Mesendoderm (in vitro differentiated cells): ENCODE results near the gene TMEM108.
A peak's percentile ranks its signal among the peaks of the same experiment; 100 is the strongest.

ENCODE experiments used
- DNase-seq: peaks from one replicate; pipeline ENCODE4 v3.0.0; 2013
- H2AK5ac ChIP-seq: 2 replicates; pipeline ENCODE4 v1.6.1; 2013; ENCODE audit warnings: low read length, inconsistent platforms
- H2BK120ac ChIP-seq: 2 replicates; pipeline ENCODE4 v1.6.1; 2013; ENCODE audit warnings: low read depth, mild to moderate bottlenecking, low read length, moderate library complexity, mixed read lengths
- H2BK15ac ChIP-seq: replicated peaks from 2 replicates; pipeline ENCODE4 v1.6.1; 2013; ENCODE audit warnings: low read depth, mild to moderate bottlenecking, moderate library complexity
- H2BK5ac ChIP-seq: 2 replicates; pipeline ENCODE4 v1.6.1; 2013; ENCODE audit warnings: low read length, inconsistent platforms
- H3K18ac ChIP-seq: 2 replicates; pipeline ENCODE4 v1.6.1; 2013; ENCODE audit warnings: mild to moderate bottlenecking, low read length, mixed read lengths
- H3K23ac ChIP-seq: one replicate; pipeline ENCODE4 v1.6.1; 2013; ENCODE audit warnings: low read length
- H3K27ac ChIP-seq: 2 replicates; pipeline ENCODE4 v1.5.1; 2013; ENCODE audit warnings: low read depth, mild to moderate bottlenecking, inconsistent platforms, low read length, moderate library complexity
- H3K27me3 ChIP-seq: 2 replicates; pipeline ENCODE4 v1.6.1; 2013; ENCODE audit warnings: low read length, control low read depth, mild to moderate bottlenecking, inconsistent platforms; ENCODE audit not compliant: insufficient read depth, poor library complexity
- H3K36me3 ChIP-seq: 2 replicates; pipeline ENCODE4 v1.6.1; 2013; ENCODE audit warnings: low read length, inconsistent platforms; ENCODE audit not compliant: control insufficient read depth, insufficient read depth
- H3K4ac ChIP-seq: one replicate; pipeline ENCODE4 v1.6.1; 2013; ENCODE audit warnings: low read depth, mild to moderate bottlenecking, low read length, moderate library complexity
- H3K4me1 ChIP-seq: 2 replicates; pipeline ENCODE4 v1.6.1; 2013; ENCODE audit warnings: low read depth, low read length, inconsistent platforms; ENCODE audit not compliant: control insufficient read depth
- H3K4me2 ChIP-seq: 2 replicates; pipeline ENCODE4 v1.6.1; 2013; ENCODE audit warnings: low read length
- H3K4me3 ChIP-seq: 2 replicates; pipeline ENCODE4 v1.5.1; 2013; ENCODE audit warnings: mild to moderate bottlenecking, low read length
- H3K56ac ChIP-seq: one replicate; pipeline ENCODE4 v1.6.1; 2013; ENCODE audit warnings: low read length
- H3K79me1 ChIP-seq: 2 replicates; pipeline ENCODE4 v1.6.1; 2013; ENCODE audit warnings: low read length, inconsistent platforms
- H3K79me2 ChIP-seq: 2 replicates; pipeline ENCODE4 v1.6.1; 2013; ENCODE audit warnings: mild to moderate bottlenecking, low read length; ENCODE audit not compliant: control insufficient read depth, insufficient read depth
- H3K9ac ChIP-seq: 2 replicates; pipeline ENCODE4 v1.6.1; 2013; ENCODE audit warnings: low read length, inconsistent platforms
- H4K5ac ChIP-seq: one replicate; pipeline ENCODE4 v1.6.1; 2013; ENCODE audit warnings: low read length
- H4K8ac ChIP-seq: one replicate; pipeline ENCODE4 v1.6.1; 2013; ENCODE audit warnings: low read depth, mild to moderate bottlenecking, control low read depth, low read length, moderate library complexity
- WGBS: extraction: QIAGEN DNeasy Blood & Tissue Kit; methylation state at CpG from one replicate; pipeline ENCODE4 v1.1.7; 2013; ENCODE audit warnings: low lambda C conversion rate, missing lambda C conversion rate; ENCODE audit not compliant: insufficient coverage; ENCODE audit errors: extremely low coverage; 5-methylcytosine and 5-hydroxymethylcytosine counted together

TMEM108 gene

DNA sequence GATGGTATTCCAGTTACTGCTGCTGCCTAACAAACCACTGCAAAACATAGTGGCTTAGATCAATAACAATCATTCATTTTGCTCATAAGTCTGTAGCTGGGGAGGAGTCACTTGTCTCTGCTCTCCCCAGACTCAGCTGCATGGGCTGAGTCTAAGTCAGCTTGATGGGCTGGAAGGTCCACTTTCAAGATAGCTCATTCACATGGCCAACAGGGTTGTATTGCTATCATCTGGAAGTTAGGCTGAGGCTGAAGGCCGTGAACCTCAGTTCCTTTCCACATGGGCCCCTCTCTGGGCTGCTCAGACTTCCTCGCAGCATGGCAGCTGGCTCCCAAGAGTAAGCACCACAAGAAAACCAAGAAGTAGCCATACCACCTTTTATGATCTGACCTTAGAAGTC is 333.0 kb downstream of the TMEM108 start:
- no peaks in the 10 kb centered on the region for H3K36me3 ChIP-seq
- no peak overlapping the region for H2BK5ac ChIP-seq
- no peak overlapping the region for H4K8ac ChIP-seq
- no peak overlapping the region for H3K23ac ChIP-seq
- no peaks in the 10 kb centered on the region for H3K27me3 ChIP-seq
- no peak overlapping the region for H3K27ac ChIP-seq
- no peak overlapping the region for H3K9ac ChIP-seq
- no peak overlapping the region for H2AK5ac ChIP-seq
- H3K4me2 ChIP-seq: no peak overlapping the region
- H4K5ac ChIP-seq: no peak overlapping the region
- H3K79me2 ChIP-seq: no peaks in the 10 kb centered on the region
- no peak overlapping the region for H3K4me3 ChIP-seq
- H3K4me1 ChIP-seq: peaks cover 3% of the 10 kb centered on the region
- H2BK120ac ChIP-seq: no peak overlapping the region
- no peak overlapping the region for H3K56ac ChIP-seq
- no peaks in the 10 kb centered on the region for H3K79me1 ChIP-seq
- H2BK15ac ChIP-seq: no peak overlapping the region
- DNase-seq: no peak
- WGBS: no CpG with 5 or more reads among the region's 2 CpGs
- H3K4ac ChIP-seq: no peak overlapping the region
- H3K18ac ChIP-seq: no peak overlapping the region

- no CpG with 5 or more reads among the region's 1 CpG for WGBS
- peak; percentile 48 for DNase-seq
- no peak overlapping the region for H3K27ac ChIP-seq
- no peak overlapping the region for H4K5ac ChIP-seq
- peaks cover 3% of the 10 kb centered on the region for H3K4me1 ChIP-seq
- H3K79me1 ChIP-seq: no peaks in the 10 kb centered on the region
- H2AK5ac ChIP-seq: no peak overlapping the region
- no peaks in the 10 kb centered on the region for H3K27me3 ChIP-seq
- H3K4me2 ChIP-seq: no peak overlapping the region
- H2BK15ac ChIP-seq: no peak overlapping the region
- H3K9ac ChIP-seq: no peak overlapping the region
- no peak overlapping the region for H2BK120ac ChIP-seq
- no peak overlapping the region for H3K56ac ChIP-seq
- H4K8ac ChIP-seq: no peak overlapping the region
- no peaks in the 10 kb centered on the region for H3K36me3 ChIP-seq
- H2BK5ac ChIP-seq: no peak overlapping the region
- no peak overlapping the region for H3K23ac ChIP-seq
- H3K4me3 ChIP-seq: no peak overlapping the region
- H3K18ac ChIP-seq: no peak overlapping the region
- no peak overlapping the region for H3K4ac ChIP-seq
- no peaks in the 10 kb centered on the region for H3K79me2 ChIP-seq
Observed at GRCh38 chr3:133371676-133372075, 333.5 kb downstream of the TMEM108 start.

DNA sequence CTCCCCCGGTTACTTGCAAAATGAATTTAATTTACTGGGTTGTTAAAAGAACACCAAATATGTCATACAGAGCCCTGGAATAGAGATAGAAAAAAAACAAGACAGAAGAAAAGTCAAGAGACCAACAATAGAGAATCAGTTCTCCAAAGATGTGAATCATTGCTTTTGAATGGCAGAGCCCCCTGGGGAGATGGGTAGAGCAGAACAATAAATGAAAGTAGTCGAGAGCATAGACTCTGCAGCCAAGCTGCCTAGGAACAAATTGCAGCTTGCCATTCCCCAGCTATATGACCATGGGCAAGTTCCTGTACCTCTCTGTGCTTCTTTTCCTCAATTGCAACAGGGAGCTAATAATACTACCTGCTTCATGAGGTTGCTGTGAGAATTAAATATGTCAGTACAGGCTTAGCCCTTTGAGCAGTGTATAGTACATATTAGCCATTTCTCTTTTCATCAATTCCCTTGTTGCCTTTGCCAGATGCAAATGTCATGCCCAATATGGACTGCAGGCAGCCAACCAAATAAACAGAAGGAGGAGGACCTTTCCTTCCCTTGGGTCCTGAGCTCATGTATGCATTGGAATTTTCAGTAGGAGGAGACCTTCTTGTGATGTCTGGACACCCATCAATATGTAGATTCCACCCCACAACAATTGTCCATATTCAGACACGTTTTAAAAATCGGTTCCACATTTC is 336.7 kb downstream of the TMEM108 start:
- no peaks in the 10 kb centered on the region for H3K36me3 ChIP-seq
- H2AK5ac ChIP-seq: no peak overlapping the region
- H3K27ac ChIP-seq: no peak overlapping the region
- no CpG with 5 or more reads among the region's 4 CpGs for WGBS
- no peak for DNase-seq
- no peaks in the 10 kb centered on the region for H3K79me2 ChIP-seq
- H3K18ac ChIP-seq: no peak overlapping the region
- no peak overlapping the region for H2BK15ac ChIP-seq
- peaks cover 3% of the 10 kb centered on the region for H3K4me1 ChIP-seq
- H3K79me1 ChIP-seq: no peaks in the 10 kb centered on the region
- no peaks in the 10 kb centered on the region for H3K27me3 ChIP-seq
- H3K9ac ChIP-seq: no peak overlapping the region
- H3K56ac ChIP-seq: no peak overlapping the region
- no peak overlapping the region for H2BK120ac ChIP-seq
- no peak overlapping the region for H3K23ac ChIP-seq
- no peak overlapping the region for H4K8ac ChIP-seq
- no peak overlapping the region for H2BK5ac ChIP-seq
- H4K5ac ChIP-seq: no peak overlapping the region
- no peak overlapping the region for H3K4me2 ChIP-seq
- no peak overlapping the region for H3K4ac ChIP-seq
- H3K4me3 ChIP-seq: no peak overlapping the region

DNA sequence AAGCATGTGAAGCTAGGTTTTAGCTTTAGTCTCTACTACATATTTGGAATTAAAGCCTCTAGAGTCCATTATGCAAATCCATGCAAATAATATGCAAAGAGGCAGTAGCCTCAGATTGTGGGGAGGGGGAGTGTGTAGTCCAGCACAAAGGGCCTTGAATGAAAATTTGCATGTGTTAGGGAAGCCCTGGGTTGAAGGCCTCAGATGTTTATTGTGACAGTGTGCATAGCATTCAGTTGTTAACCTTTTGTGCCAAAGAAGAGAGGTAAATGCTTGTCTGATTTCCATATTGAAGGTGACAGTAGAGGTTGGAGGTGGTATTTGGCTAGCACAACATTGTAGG is 337.2 kb downstream of the TMEM108 start:
- H3K4me1 ChIP-seq: peaks cover 3% of the 10 kb centered on the region
- no peak overlapping the region for H4K5ac ChIP-seq
- H2BK15ac ChIP-seq: no peak overlapping the region
- no peak for DNase-seq
- H3K23ac ChIP-seq: no peak overlapping the region
- no peak overlapping the region for H2BK120ac ChIP-seq
- H2BK5ac ChIP-seq: no peak overlapping the region
- H3K27me3 ChIP-seq: no peaks in the 10 kb centered on the region
- no peak overlapping the region for H3K9ac ChIP-seq
- no peak overlapping the region for H3K4me3 ChIP-seq
- no peak overlapping the region for H3K56ac ChIP-seq
- H2AK5ac ChIP-seq: no peak overlapping the region
- H3K18ac ChIP-seq: no peak overlapping the region
- H3K4ac ChIP-seq: no peak overlapping the region
- H3K27ac ChIP-seq: no peak overlapping the region
- no peaks in the 10 kb centered on the region for H3K79me2 ChIP-seq
- no peak overlapping the region for H4K8ac ChIP-seq
- H3K4me2 ChIP-seq: no peak overlapping the region
- H3K36me3 ChIP-seq: no peaks in the 10 kb centered on the region
- no peaks in the 10 kb centered on the region for H3K79me1 ChIP-seq

DNA sequence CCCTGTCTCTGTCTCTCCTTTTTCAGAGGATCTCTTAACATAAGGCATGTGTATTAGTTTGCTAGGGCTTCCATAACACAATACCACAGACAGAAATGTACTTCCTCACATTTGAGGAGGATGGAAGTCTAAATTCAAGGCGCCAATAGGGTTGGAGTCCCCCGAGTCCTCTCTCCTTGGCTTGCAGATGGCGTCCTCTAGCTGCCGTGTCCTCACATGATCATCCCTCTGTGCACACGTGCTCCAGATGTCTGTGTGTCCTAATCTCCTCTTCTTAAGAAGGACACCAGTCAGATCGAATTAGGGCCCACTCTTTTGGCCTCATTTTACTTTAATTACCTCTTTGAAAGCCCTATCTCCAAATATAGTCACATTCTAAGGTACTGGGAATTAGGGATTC is 338.6 kb downstream of the TMEM108 start:
- Histone ChIP-seq H3K4me1 (peaks cover 3% of the 10 kb centered on the region), H3K36me3 (no peaks in the 10 kb centered on the region), H3K79me1 (no peaks in the 10 kb centered on the region), H3K79me2 (no peaks in the 10 kb centered on the region), H3K9ac (no peak overlapping the region), H3K56ac (no peak overlapping the region), H4K8ac (no peak overlapping the region), H3K4me3 (no peak overlapping the region), H2BK120ac (no peak overlapping the region), H3K23ac (no peak overlapping the region), H3K18ac (no peak overlapping the region), H4K5ac (no peak overlapping the region), H2BK15ac (no peak overlapping the region), H3K4me2 (no peak overlapping the region), H3K27ac (no peak overlapping the region), H2BK5ac (no peak overlapping the region), H2AK5ac (no peak overlapping the region), H3K27me3 (no peaks in the 10 kb centered on the region), H3K4ac (no peak overlapping the region)
- peak; percentile 50 for DNase-seq
- WGBS: no CpG with 5 or more reads among the region's 6 CpGs

- Histone ChIP-seq H3K79me2 (no peaks in the 10 kb centered on the region), H3K36me3 (no peaks in the 10 kb centered on the region), H3K27me3 (no peaks in the 10 kb centered on the region), H3K4me1 (peaks cover under 1% of the 10 kb centered on the region), H3K56ac (no peak overlapping the region), H2AK5ac (no peak overlapping the region), H3K9ac (no peak overlapping the region), H3K23ac (no peak overlapping the region), H2BK120ac (no peak overlapping the region), H3K27ac (no peak overlapping the region), H3K4ac (no peak overlapping the region), H3K4me2 (no peak overlapping the region), H3K18ac (no peak overlapping the region), H2BK5ac (no peak overlapping the region), H3K4me3 (no peak overlapping the region), H4K5ac (no peak overlapping the region), H2BK15ac (no peak overlapping the region), H4K8ac (no peak overlapping the region), H3K79me1 (no peaks in the 10 kb centered on the region)
- peak; percentile 64 for DNase-seq
- no CpG with 5 or more reads among the region's 3 CpGs for WGBS
Observed at GRCh38 chr3:133377396-133377795, 339.2 kb downstream of the TMEM108 start.
